Measurements from ENCODE around the gene RPS6KA2. TPM values are rescaled to one million over a fixed set of nuclear protein-coding genes. Genes with fewer than 3 reads are reported as not detected.

The RPS6KA2 gene
- total RNA-seq, 1 donor from 2014 or later = 37.5 TPM

DNA sequence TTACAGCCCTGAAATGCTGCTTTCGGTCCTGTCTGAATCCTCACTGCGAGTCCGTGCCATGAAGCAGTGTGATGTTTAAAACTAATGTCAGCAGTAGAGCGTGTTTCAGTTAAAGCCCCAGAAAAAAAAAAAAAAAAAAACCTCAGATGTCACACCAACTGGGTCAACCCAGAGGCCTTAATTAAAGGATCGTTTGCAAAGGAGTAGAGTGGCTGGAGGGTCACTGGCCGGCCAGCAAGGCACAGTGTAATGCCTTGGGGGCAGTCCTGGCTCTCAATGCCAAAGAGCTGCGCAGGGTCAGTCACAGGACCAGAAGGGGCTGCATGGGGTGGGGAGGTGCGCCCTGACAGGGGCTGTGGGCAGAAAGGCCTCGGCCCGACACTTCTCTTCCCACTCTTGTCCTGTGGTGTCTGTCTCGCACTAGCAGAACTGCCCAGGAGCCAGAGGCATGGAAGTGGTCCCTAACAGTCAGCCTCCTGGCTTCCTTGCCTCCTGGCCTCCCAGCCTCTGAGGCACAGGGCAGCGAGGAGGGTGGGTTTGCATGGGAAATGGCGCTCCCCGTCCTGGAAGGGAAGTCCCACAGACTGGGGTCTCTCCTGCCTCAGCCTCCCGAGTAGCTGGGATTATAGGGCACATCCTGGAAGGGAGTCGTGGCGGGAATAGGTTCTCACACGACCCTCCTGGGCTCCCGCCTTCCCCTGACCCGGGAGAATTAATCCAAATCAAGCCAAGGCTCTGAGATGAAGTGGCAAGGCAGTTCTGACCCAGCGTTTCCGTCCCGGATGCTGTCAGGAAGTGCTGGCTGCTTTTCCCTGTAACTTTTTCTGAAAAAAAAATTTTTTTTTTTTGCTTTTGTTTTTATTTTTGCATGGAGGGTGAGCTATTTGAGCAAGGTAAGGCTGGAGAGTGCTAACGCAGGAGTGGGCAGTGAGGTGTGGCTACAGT lies 190.6 kb downstream of the RPS6KA2 start:
- Mint-ChIP-seq H3K4me3 (ENCODE audit: low read depth) (no peak overlapping the region), H3K27ac (no peak overlapping the region), H3K4me1 (ENCODE audit: low read depth) (no peaks in the 10 kb centered on the region), H3K27me3 (no peaks in the 10 kb centered on the region), H3K36me3 (ENCODE audit: insufficient read depth) (peaks cover 13% of the 10 kb centered on the region), H3K9me3 (ENCODE audit: low read depth) (no peaks in the 10 kb centered on the region)
- TF ChIP-seq, protein P1, sequence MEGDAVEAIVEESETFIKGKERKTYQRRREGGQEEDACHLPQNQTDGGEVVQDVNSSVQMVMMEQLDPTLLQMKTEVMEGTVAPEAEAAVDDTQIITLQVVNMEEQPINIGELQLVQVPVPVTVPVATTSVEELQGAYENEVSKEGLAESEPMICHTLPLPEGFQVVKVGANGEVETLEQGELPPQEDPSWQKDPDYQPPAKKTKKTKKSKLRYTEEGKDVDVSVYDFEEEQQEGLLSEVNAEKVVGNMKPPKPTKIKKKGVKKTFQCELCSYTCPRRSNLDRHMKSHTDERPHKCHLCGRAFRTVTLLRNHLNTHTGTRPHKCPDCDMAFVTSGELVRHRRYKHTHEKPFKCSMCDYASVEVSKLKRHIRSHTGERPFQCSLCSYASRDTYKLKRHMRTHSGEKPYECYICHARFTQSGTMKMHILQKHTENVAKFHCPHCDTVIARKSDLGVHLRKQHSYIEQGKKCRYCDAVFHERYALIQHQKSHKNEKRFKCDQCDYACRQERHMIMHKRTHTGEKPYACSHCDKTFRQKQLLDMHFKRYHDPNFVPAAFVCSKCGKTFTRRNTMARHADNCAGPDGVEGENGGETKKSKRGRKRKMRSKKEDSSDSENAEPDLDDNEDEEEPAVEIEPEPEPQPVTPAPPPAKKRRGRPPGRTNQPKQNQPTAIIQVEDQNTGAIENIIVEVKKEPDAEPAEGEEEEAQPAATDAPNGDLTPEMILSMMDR (IDR thresholded peaks at IDR 0.05; ENCODE audit: unreplicated experiment) = no peak
- no peak for DNase-seq (ENCODE audit: low spot score, unreplicated experiment)

DNA sequence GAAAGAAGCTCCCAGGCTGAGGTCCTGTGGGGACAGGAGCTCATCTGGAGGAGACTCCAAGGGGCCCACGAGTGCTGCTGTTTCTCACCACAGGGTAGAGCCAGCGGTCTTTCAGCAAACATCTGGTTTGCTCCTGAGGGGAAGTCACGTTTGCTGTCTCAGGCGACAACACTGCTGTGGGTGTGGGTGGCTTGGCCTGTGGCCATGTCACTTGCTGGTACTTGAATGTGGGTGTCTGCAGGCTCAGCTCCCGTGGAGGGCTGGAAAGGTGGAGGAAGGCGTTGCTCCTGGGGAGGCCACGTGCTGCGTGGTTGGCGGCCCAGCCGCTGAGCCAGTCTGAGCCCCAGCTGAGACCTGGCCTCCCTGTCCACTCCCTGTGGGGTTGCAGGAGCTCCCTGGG lies 191.5 kb downstream of the RPS6KA2 start:
- no peaks in the 10 kb centered on the region for H3K9me3 Mint-ChIP-seq (ENCODE audit: low read depth)
- no peak overlapping the region for H3K4me3 Mint-ChIP-seq (ENCODE audit: low read depth)
- TF ChIP-seq, protein P1 (IDR thresholded peaks at IDR 0.05; ENCODE audit: unreplicated experiment) = no peak
- H3K4me1 Mint-ChIP-seq (ENCODE audit: low read depth) = no peaks in the 10 kb centered on the region
- peaks cover 12% of the 10 kb centered on the region for H3K36me3 Mint-ChIP-seq (ENCODE audit: insufficient read depth)
- no peak for DNase-seq (ENCODE audit: low spot score, unreplicated experiment)
- no peaks in the 10 kb centered on the region for H3K27me3 Mint-ChIP-seq
- H3K27ac Mint-ChIP-seq = no peak overlapping the region

DNA sequence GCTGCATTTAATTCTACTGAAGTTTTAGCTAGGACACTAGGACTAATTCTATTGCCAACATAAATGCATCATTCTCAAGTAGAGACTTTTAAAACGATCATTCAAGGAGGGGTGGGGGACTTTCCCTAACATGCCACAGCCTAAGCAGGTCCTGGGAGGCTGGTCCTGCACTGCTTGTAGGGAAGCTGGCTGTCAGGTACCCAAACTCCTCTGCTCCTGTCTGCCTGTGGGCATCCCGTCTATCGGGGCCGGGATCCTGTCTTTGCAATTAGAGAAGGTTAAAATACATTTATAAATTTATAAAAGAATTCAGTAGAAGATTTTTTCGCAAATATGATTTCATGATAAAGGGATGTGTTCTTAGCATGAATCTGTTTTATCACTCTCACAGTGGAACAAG lies 192.7 kb downstream of the RPS6KA2 start:
- no peaks in the 10 kb centered on the region for H3K4me1 Mint-ChIP-seq (ENCODE audit: low read depth)
- TF ChIP-seq, protein P1 (IDR thresholded peaks at IDR 0.05; ENCODE audit: unreplicated experiment) = no peak
- no peak overlapping the region for H3K4me3 Mint-ChIP-seq (ENCODE audit: low read depth)

DNA sequence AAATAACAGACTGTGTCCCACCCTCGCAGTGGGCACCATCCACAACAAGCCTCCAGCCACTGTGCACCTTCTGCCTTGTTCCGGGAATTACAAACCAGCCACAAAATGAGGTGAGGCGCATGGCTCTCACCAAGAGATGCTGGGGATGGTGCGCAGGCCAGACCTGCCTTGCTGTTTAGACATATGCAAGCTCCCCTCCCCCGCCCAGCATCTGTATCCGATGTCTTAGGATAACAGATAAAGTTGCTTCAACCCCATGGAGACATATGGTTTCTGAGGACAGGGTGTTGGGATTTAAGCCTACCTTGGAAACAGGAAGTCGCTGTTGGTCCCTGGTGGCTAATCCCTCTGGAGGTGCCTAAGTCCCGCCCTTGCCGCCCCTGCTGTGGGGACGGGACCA lies 194.0 kb downstream of the RPS6KA2 start:
- TF ChIP-seq, protein P1 (IDR thresholded peaks at IDR 0.05; ENCODE audit: unreplicated experiment) = no peak
- Mint-ChIP-seq H3K9me3 (ENCODE audit: low read depth) (no peaks in the 10 kb centered on the region), H3K27ac (no peak overlapping the region), H3K36me3 (ENCODE audit: insufficient read depth) (peaks cover 27% of the 10 kb centered on the region), H3K4me1 (ENCODE audit: low read depth) (no peaks in the 10 kb centered on the region), H3K4me3 (ENCODE audit: low read depth) (no peak overlapping the region), H3K27me3 (no peaks in the 10 kb centered on the region)
- DNase-seq (ENCODE audit: low spot score, unreplicated experiment) = no peak

More for the DNA sequence above, 192.7 kb downstream of the RPS6KA2 start:
- Mint-ChIP-seq H3K27me3 (no peaks in the 10 kb centered on the region), H3K36me3 (ENCODE audit: insufficient read depth) (peaks cover 24% of the 10 kb centered on the region), H3K9me3 (ENCODE audit: low read depth) (no peaks in the 10 kb centered on the region), H3K27ac (no peak overlapping the region)
- DNase-seq (ENCODE audit: low spot score, unreplicated experiment) = no peak

DNA sequence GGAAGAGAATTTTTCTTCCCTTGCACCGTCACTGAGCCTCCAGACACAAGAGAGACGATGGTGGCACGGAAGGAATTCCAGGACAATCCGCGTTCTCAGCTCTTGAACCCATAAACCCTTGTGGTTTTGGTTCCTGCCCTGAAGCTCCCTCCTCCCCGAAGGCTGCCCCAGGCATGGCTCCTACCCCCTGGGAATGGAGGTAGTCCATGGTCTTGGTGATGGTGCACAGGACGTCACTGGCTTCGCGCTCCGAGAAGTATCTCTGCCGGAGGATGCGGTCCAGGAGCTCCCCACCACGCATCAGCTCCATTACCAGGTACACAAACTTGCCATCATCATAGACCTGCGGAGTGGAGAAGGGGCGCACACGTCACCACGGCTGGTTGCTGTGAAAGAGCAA lies 196.8 kb downstream of the RPS6KA2 start:
- no peaks in the 10 kb centered on the region for H3K27me3 Mint-ChIP-seq
- DNase-seq (ENCODE audit: low spot score, unreplicated experiment) = no peak
- TF ChIP-seq, protein P1 (IDR thresholded peaks at IDR 0.05; ENCODE audit: unreplicated experiment) = no peak
- H3K4me3 Mint-ChIP-seq (ENCODE audit: low read depth) = no peak overlapping the region
- H3K4me1 Mint-ChIP-seq (ENCODE audit: low read depth) = no peaks in the 10 kb centered on the region
- no peaks in the 10 kb centered on the region for H3K9me3 Mint-ChIP-seq (ENCODE audit: low read depth)
- H3K27ac Mint-ChIP-seq = no peak overlapping the region
- H3K36me3 Mint-ChIP-seq (ENCODE audit: insufficient read depth) = peaks cover 27% of the 10 kb centered on the region
